Myocyte (in vitro differentiated cells): ENCODE measurements around the gene HAP1. TPM values are rescaled to one million over a fixed set of nuclear protein-coding genes. Genes with fewer than 3 reads are reported as not detected.
A peak's percentile ranks its signal among the peaks of the same experiment; 100 is the strongest.
"Not testable (repeated sequence)": the region's sequence is repeated elsewhere in the genome, so short reads cannot be mapped to it uniquely, and the experiment has no call there.

Experiments
- DNase-seq: peaks from one replicate; pipeline ENCODE4 v3.0.0-alpha.2; 2012; ENCODE audit warnings: low read depth
- total RNA-seq: library from RNA; depleted of rRNA; stranded (reverse); fragments of >200 nt; gene quantifications from 2 replicates; pipeline ENCODE4 v1.2.3, GENCODE V29; 2014

Gene HAP1
- total RNA-seq, 1 donor from 2014 or later: not detected

- no peak for DNase-seq
Observed at GRCh38 chr17:41692722-41693521, 41.5 kb downstream of the HAP1 start.

- DNase-seq: no peak
Observed at GRCh38 chr17:41691031-41691777, 43.2 kb downstream of the HAP1 start.

GRCh38 chr17:41690497-41690896 lies 43.9 kb downstream of the HAP1 start:
- no peak for DNase-seq

- peak; percentile 74 for DNase-seq
Observed at GRCh38 chr17:41689497-41690299, 44.7 kb downstream of the HAP1 start.

- peak; percentile 100 for DNase-seq
Observed at GRCh38 chr17:41688641-41689496, 45.6 kb downstream of the HAP1 start, which contains the start of gene EIF1. TSS of gene EIF1 (plus strand) at chr17:41688885. CDS start at chr17:41689039, 154 bp downstream.

- peak; percentile 69 for DNase-seq
Observed at GRCh38 chr17:41687828-41688640, 46.4 kb downstream of the HAP1 start.

- no peak for DNase-seq
Observed at GRCh38 chr17:41686281-41686680, 48.2 kb downstream of the HAP1 start.

GRCh38 chr17:41685753-41686152 lies 48.7 kb downstream of the HAP1 start:
- not testable (repeated sequence) for DNase-seq

- DNase-seq: no peak
Observed at GRCh38 chr17:41684035-41684434, 50.4 kb downstream of the HAP1 start.

GRCh38 chr17:41683441-41684007 lies 50.9 kb downstream of the HAP1 start:
- DNase-seq: no peak

- DNase-seq: no peak
Observed at GRCh38 chr17:41682631-41683030, 51.8 kb downstream of the HAP1 start.

- no peak for DNase-seq
Observed at GRCh38 chr17:41681776-41682175, 52.7 kb downstream of the HAP1 start.

- no peak for DNase-seq
Observed at GRCh38 chr17:41680426-41681040, 53.9 kb downstream of the HAP1 start.

GRCh38 chr17:41679740-41680425 lies 54.6 kb downstream of the HAP1 start:
- no peak for DNase-seq

GRCh38 chr17:41678907-41679739 lies 55.3 kb downstream of the HAP1 start:
- DNase-seq: peak; percentile 45

GRCh38 chr17:41678411-41678906 lies 56.0 kb downstream of the HAP1 start:
- no peak for DNase-seq

GRCh38 chr17:41676058-41676419 lies 58.4 kb downstream of the HAP1 start:
- no peak for DNase-seq
